ENCODE data around the gene DIP2C.
"Not testable (repeated sequence)": the region's sequence is repeated elsewhere in the genome, so short reads cannot be mapped to it uniquely, and the experiment has no call there.

The DIP2C gene

GRCh38 chr10:617471-617870, 72.0 kb downstream of the DIP2C start:
- Histone ChIP-seq H3K4me3 (ENCODE audit: low read length) (no peak overlapping the region), H3K9me3 (ENCODE audit: low read length) (no peaks in the 10 kb centered on the region), H3K4me1 (ENCODE audit: insufficient read depth, low read length) (peaks cover 15% of the 10 kb centered on the region), H3K27me3 (ENCODE audit: insufficient read depth, low read length) (no peaks in the 10 kb centered on the region), H2AFZ (ENCODE audit: low read depth, low read length) (no peak overlapping the region), H3K36me3 (ENCODE audit: insufficient read depth, low read length) (peaks cover 2% of the 10 kb centered on the region)

- Histone ChIP-seq H3K36me3 (ENCODE audit: insufficient read depth, low read length) (no peaks in the 10 kb centered on the region), H3K4me3 (ENCODE audit: low read length) (no peak overlapping the region), H3K9me3 (ENCODE audit: low read length) (no peaks in the 10 kb centered on the region), H3K4me1 (ENCODE audit: insufficient read depth, low read length) (peaks cover 25% of the 10 kb centered on the region), H3K27me3 (ENCODE audit: insufficient read depth, low read length) (no peaks in the 10 kb centered on the region), H2AFZ (ENCODE audit: low read depth, low read length) (no peak overlapping the region)
Measured at GRCh38 chr10:615583-616152, 73.8 kb downstream of the DIP2C start.

DNA sequence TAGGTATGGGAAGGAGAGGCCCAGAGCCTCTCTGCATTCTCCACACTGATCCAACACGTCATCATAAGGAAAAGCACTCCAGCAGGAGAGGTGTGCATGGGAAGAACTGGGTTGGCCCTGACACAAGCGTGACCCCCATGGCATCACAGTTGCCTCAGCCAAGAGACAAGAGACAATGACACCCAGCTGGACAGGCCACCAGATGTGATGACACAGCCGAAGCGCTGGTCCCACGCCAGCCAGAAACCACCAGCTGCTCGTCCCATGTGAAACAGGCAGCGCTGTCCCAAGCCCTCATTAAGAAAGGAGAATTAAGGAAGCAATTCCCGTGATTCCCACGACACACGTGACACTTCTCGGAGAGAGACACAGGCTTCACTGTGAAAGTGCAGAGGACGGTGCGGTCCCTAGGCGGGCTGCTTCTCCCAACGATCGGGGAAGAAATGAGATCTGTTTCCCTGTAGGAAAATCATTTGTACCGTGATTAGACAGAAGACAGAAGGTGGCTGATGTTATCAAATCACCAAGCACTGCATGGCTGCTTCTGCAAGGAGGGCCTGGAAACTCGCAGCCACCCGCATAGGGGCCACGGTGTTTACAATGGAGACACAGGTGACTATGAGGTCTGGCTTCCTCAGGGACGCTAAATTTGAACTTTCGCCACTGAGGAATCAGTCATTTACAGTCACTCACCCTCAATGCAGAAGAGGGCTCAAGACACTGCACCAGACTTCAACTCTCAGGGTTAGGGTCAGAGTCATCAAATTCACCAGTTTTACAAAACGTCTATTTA, 74.5 kb downstream of the DIP2C start:
- Histone ChIP-seq H3K36me3 (ENCODE audit: insufficient read depth, low read length) (no peaks in the 10 kb centered on the region), H3K4me1 (ENCODE audit: insufficient read depth, low read length) (peaks cover 28% of the 10 kb centered on the region), H3K4me3 (ENCODE audit: low read length) (no peak overlapping the region)

GRCh38 chr10:614139-614711, 75.2 kb downstream of the DIP2C start:
- H3K4me3 ChIP-seq (ENCODE audit: low read length) = no peak overlapping the region
- H3K4me1 ChIP-seq (ENCODE audit: insufficient read depth, low read length) = peaks cover 36% of the 10 kb centered on the region
- H3K36me3 ChIP-seq (ENCODE audit: insufficient read depth, low read length) = no peaks in the 10 kb centered on the region
- H2AFZ ChIP-seq (ENCODE audit: low read depth, low read length) = no peak overlapping the region
- no peaks in the 10 kb centered on the region for H3K9me3 ChIP-seq (ENCODE audit: low read length)
- no peaks in the 10 kb centered on the region for H3K27me3 ChIP-seq (ENCODE audit: insufficient read depth, low read length)

More for the DNA sequence above, 74.5 kb downstream of the DIP2C start:
- H3K9me3 ChIP-seq (ENCODE audit: low read length) = no peaks in the 10 kb centered on the region
- no peak overlapping the region for H2AFZ ChIP-seq (ENCODE audit: low read depth, low read length)
- H3K27me3 ChIP-seq (ENCODE audit: insufficient read depth, low read length) = no peaks in the 10 kb centered on the region

DNA sequence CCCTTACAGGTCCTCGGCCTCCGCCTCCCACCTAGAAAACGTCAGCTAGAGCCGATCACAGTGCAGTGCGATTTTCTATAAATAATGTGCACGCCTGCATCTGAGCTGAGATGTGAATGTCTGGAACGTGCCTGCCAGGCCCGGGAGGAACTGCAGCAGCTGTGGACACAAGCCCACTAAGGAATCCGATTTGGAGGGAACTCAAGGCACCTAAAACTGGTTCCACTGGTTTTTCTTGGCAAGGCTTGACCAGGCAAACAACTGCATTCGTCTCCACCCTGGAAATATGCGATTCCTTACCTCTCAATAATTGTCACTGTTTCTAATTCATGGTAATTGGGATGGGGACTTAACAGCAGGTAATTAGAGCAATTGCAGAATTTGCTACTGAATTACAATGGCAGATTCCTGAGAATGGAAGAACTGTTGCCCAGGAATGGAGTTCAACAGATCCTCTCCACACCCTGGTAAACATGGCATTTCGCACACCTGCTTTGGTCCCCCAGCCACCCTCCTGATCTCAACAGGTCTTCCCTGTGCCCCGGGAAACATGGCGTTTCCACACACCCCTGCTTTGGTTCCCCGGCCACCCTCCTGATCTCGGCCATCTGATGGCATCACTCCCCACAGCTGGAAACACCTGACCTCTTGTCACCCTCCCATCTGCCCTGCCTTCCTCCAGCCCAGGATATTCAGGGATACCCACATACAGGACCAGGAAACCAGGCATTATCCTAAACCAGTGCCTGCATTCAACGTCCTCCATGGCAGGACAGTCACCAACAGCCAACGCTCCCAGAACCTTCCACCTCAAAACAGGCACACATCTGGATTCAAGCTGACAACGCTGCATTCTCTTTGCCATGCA, 76.0 kb downstream of the DIP2C start:
- Histone ChIP-seq H3K4me1 (ENCODE audit: insufficient read depth, low read length) (peaks cover 38% of the 10 kb centered on the region), H2AFZ (ENCODE audit: low read depth, low read length) (no peak overlapping the region), H3K9me3 (ENCODE audit: low read length) (no peaks in the 10 kb centered on the region), H3K36me3 (ENCODE audit: insufficient read depth, low read length) (no peaks in the 10 kb centered on the region), H3K4me3 (ENCODE audit: low read length) (no peak overlapping the region), H3K27me3 (ENCODE audit: insufficient read depth, low read length) (no peaks in the 10 kb centered on the region)

GRCh38 chr10:612696-613095, 76.8 kb downstream of the DIP2C start:
- Histone ChIP-seq H2AFZ (ENCODE audit: low read depth, low read length) (no peak overlapping the region), H3K4me3 (ENCODE audit: low read length) (no peak overlapping the region), H3K36me3 (ENCODE audit: insufficient read depth, low read length) (no peaks in the 10 kb centered on the region), H3K9me3 (ENCODE audit: low read length) (no peaks in the 10 kb centered on the region), H3K27me3 (ENCODE audit: insufficient read depth, low read length) (no peaks in the 10 kb centered on the region), H3K4me1 (ENCODE audit: insufficient read depth, low read length) (peaks cover 38% of the 10 kb centered on the region)

DNA sequence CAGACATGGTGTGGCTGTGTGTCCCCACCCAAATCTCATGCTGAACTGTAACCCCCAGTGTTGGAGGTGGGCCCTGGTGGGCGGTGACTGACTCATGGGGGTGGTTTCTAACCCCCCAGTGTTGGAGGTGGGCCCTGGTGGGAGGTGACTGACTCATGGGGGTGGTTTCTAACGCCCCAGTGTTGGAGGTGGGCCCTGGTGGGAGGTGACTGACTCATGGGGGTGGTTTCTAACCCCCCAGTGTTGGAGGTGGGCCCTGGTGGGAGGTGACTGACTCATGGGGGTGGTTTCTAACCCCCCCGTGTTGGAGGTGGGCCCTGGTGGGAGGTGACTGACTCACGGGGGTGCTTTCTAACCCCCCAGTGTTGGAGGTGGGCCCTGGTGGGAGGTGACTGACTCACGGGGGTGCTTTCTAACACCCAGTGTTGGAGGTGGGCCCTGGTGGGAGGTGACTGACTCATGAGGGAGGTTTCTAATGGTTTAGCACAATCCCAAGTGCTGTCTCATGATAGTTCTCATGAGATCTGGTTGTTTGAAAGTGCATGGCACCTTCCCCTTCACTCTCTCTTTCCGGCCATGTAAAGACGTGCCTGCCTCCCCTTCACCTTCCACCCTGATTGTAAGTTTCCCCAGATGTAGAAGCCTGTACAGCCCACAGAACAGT, 78.7 kb downstream of the DIP2C start:
- not testable (repeated sequence) for H3K36me3 ChIP-seq (ENCODE audit: insufficient read depth, low read length); H2AFZ ChIP-seq (ENCODE audit: low read depth, low read length)
- peaks cover 27% of the 10 kb centered on the region for H3K4me1 ChIP-seq (ENCODE audit: insufficient read depth, low read length)

GRCh38 chr10:609868-610545, 79.5 kb downstream of the DIP2C start:
- H3K4me3 ChIP-seq (ENCODE audit: low read length) = no peak overlapping the region
- no peaks in the 10 kb centered on the region for H3K36me3 ChIP-seq (ENCODE audit: insufficient read depth, low read length)
- H3K27me3 ChIP-seq (ENCODE audit: insufficient read depth, low read length) = no peaks in the 10 kb centered on the region
- H3K4me1 ChIP-seq (ENCODE audit: insufficient read depth, low read length) = peaks cover 22% of the 10 kb centered on the region
- peaks cover 3% of the 10 kb centered on the region for H3K9me3 ChIP-seq (ENCODE audit: low read length)
- no peak overlapping the region for H2AFZ ChIP-seq (ENCODE audit: low read depth, low read length)

More for the DNA sequence above, 78.7 kb downstream of the DIP2C start:
- H3K27me3 ChIP-seq (ENCODE audit: insufficient read depth, low read length); H3K4me3 ChIP-seq (ENCODE audit: low read length); H3K9me3 ChIP-seq (ENCODE audit: low read length): not testable (repeated sequence)

DNA sequence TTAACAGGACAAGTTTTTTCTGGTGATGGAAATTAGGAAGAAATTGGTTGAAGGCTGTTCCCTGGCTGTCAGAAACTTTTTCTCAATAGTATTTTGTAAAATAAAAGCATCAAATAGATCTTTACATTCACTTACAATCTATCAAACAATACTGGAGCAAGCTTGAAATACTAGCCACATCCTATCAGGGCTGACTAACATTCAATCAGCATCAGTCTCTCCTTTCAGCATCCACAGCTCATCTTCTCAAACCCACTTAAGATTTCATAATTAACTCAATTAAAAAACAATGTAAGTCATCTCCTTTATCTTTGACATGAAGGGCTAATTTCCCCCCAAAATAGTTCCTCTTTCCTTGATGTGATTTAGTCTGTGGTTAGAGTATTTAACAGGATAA, 80.2 kb downstream of the DIP2C start:
- Histone ChIP-seq H3K36me3 (ENCODE audit: insufficient read depth, low read length) (no peaks in the 10 kb centered on the region), H2AFZ (ENCODE audit: low read depth, low read length) (no peak overlapping the region), H3K9me3 (ENCODE audit: low read length) (peaks cover 3% of the 10 kb centered on the region), H3K4me3 (ENCODE audit: low read length) (no peak overlapping the region), H3K4me1 (ENCODE audit: insufficient read depth, low read length) (peaks cover 22% of the 10 kb centered on the region), H3K27me3 (ENCODE audit: insufficient read depth, low read length) (no peaks in the 10 kb centered on the region)

DNA sequence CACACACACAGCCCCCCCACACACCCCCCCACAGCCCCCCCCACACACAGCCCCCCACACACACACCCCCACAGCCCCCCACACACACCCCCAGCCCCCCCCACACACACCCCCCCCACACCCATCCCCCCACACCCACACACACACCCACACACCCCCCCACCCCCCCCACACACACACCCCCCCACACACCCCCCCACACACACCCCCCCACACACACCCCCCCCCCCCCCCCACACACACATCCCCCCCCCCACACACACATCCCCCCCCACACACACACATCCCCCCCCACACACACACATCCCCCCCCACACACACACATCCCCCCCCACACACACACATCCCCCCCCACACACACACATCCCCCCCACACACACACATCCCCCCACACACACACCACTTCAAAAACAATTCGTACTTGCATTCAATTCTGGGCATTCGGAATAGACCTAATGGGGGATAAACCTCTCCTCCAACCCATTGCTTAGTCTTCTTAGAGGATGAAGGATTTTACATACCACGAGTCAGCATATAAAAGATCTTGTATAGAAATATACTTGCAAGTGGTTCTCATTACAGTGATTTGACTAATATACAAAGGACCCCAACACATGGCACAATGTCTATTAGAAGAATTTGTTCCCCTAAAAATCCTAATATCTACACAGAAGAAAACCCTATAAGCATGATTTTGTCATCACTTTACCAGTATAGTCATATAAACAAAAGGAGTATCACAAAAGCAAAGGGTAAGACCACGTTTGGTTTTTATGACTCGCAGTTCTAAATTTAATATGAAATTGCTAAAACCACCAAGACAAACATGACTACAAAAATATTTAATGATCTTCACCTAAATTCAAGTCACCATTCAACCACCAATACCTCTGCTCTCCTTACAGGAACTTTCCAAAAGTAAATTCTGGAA, 80.9 kb downstream of the DIP2C start:
- H3K36me3 ChIP-seq (ENCODE audit: insufficient read depth, low read length) = no peaks in the 10 kb centered on the region
- peaks cover 26% of the 10 kb centered on the region for H3K4me1 ChIP-seq (ENCODE audit: insufficient read depth, low read length)
- no peak overlapping the region for H3K4me3 ChIP-seq (ENCODE audit: low read length)
- no peak overlapping the region for H2AFZ ChIP-seq (ENCODE audit: low read depth, low read length)
- H3K9me3 ChIP-seq (ENCODE audit: low read length) = peaks cover 3% of the 10 kb centered on the region
- no peaks in the 10 kb centered on the region for H3K27me3 ChIP-seq (ENCODE audit: insufficient read depth, low read length)

DNA sequence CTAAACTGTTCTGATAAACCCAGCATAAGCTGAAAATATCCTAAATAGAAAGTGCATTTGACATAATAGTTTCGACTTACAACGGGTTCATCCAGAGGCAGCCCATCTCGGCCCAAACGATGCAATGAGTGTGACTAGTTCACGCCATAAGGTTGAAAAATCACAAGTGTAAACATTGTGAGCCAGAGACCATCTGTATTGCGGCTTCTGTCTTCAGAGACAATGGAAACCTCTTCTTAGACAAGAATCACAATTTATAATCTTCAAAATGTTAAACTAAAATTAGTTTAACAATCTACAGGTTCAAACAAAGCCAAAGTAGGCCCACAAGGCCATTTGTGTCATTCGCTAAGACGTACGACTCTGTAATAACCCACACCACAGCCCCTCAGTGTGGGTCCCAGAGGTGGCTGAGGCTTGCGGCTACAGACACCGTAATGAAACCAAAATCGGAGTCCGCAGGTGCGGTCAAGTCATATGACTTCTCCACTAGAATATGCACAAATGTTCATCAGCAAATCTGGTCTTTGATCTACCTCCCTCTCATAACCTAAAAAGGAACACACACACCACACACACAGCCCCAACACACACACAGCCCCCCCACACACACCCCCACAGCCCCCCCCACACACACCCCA, 81.8 kb downstream of the DIP2C start:
- no peak overlapping the region for H2AFZ ChIP-seq (ENCODE audit: low read depth, low read length)
- no peaks in the 10 kb centered on the region for H3K36me3 ChIP-seq (ENCODE audit: insufficient read depth, low read length)
- peaks cover 30% of the 10 kb centered on the region for H3K4me1 ChIP-seq (ENCODE audit: insufficient read depth, low read length)
- H3K4me3 ChIP-seq (ENCODE audit: low read length) = no peak overlapping the region
- no peaks in the 10 kb centered on the region for H3K27me3 ChIP-seq (ENCODE audit: insufficient read depth, low read length)
- H3K9me3 ChIP-seq (ENCODE audit: low read length) = peaks cover 3% of the 10 kb centered on the region
